Left ventricle myocardium inferior (tissue), 1 donor: ENCODE results near the gene DNLZ. TPM values are rescaled to one million over a fixed set of nuclear protein-coding genes. Genes with fewer than 3 reads are reported as not detected.

Experiments used
- DNase-seq: peaks from one replicate; pipeline ENCODE4 v3.0.0-alpha.2; 2020
- H3K27ac ChIP-seq: fragments of 200-600 bp; replicated peaks from 2 replicates; pipeline ENCODE4 v1.8.0; 2021
- H3K27me3 ChIP-seq: fragments of 200-600 bp; 2 replicates; pipeline ENCODE4 v1.8.0; 2021; ENCODE audit warnings: low read depth
- H3K36me3 ChIP-seq: fragments of 200-600 bp; 2 replicates; pipeline ENCODE4 v1.8.0; 2021
- H3K4me1 ChIP-seq: fragments of 200-600 bp; 2 replicates; pipeline ENCODE4 v1.8.0; 2021
- H3K4me3 ChIP-seq: fragments of 200-600 bp; 2 replicates; pipeline ENCODE4 v1.8.0; 2021; ENCODE audit warnings: mild to moderate bottlenecking, moderate library complexity
- H3K9me3 ChIP-seq: fragments of 200-600 bp; replicated peaks from 2 replicates; pipeline ENCODE4 v1.8.0; 2021
- intact Hi-C: fragments of 100-400 bp; cut with micrococcal nuclease; formaldehyde crosslinking; loops from one replicate; pipeline ENCODE4 v1.11.0; 2022
- total RNA-seq: library from RNA; stranded (reverse); fragmentation: NEBNext Ultra II Directional; extraction: Animal tissue kit (Norgen Biotek cat#: 25700); gene quantifications from one replicate; pipeline ENCODE4 v1.2.1, GENCODE V29; 2021
- TF ChIP-seq, protein P1 (sequence below): fragments of 200-600 bp; IDR thresholded peaks from 2 replicates; pipeline ENCODE4 v1.8.0; 2021; ENCODE audit warnings: antibody characterized with exemption, mild to moderate bottlenecking, borderline replicate concordance
- donor health status: DM: no; HTN: yes; CAD: no; lungs with severe emphysema.

Gene DNLZ
- total RNA-seq, 1 donor from 2014 or later: 37.6 TPM

DNA sequence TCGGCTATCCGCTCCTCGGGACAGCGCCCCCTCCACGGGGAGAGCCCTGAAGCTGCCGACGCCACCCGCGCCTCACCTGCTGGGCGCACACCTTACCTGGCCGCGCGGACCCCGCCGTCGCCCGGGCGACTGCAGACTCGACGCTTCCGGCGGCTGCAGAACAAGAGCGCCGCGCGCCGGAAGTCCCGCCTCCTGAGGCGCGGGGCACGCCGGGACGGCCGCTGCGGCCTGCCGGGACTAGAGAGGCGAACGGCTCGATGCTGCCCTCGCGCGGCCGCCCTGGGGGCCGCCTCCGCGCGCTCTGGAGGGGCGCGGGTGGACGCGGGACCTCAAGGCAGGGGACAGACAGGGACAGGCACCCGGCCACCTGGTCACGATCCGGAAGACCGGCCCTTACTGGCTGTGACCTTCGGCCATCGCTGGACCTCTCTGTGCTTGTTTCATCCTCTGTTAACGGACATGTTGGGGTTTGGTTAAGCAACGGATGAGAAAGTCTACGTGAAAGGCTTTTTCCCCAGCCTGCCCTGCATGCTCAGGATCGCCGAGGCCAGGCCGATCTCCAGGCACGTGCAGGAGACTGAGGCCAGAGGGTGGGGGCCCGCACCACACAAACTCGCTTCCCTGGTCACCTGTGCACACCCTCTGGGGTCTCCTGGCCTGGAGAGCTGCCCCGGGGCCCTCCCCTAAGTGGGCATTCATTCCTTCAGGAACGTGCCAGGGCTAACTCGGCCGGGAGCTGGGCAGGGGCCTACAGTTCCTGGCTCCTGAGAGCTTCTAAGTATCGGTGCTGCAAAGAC lies 36.7 kb upstream of the DNLZ start, which contains the start of gene SNAPC4:
Gene SNAPC4, minus strand, starts transcription at position 133 of the 797 bp plus-strand sequence. CDS start 1,742 bp downstream, outside the sequence.
- Histone ChIP-seq H3K36me3 (peaks cover 45% of the 10 kb centered on the region), H3K27me3 (no peaks in the 10 kb centered on the region), H3K4me1 (peaks cover 28% of the 10 kb centered on the region), H3K27ac (peak within 1 kb of the TSS; percentile 72), H3K4me3 (peak within 1 kb of the TSS; percentile 88), H3K9me3 (no peaks in the 10 kb centered on the region)
- TF ChIP-seq, protein P1, sequence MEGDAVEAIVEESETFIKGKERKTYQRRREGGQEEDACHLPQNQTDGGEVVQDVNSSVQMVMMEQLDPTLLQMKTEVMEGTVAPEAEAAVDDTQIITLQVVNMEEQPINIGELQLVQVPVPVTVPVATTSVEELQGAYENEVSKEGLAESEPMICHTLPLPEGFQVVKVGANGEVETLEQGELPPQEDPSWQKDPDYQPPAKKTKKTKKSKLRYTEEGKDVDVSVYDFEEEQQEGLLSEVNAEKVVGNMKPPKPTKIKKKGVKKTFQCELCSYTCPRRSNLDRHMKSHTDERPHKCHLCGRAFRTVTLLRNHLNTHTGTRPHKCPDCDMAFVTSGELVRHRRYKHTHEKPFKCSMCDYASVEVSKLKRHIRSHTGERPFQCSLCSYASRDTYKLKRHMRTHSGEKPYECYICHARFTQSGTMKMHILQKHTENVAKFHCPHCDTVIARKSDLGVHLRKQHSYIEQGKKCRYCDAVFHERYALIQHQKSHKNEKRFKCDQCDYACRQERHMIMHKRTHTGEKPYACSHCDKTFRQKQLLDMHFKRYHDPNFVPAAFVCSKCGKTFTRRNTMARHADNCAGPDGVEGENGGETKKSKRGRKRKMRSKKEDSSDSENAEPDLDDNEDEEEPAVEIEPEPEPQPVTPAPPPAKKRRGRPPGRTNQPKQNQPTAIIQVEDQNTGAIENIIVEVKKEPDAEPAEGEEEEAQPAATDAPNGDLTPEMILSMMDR: peak; percentile 98
- intact Hi-C loops: no loop called here
- DNase-seq: peak; percentile 84

GRCh38 chr9:136399176-136400037 lies 35.9 kb upstream of the DNLZ start:
- Histone ChIP-seq H3K27ac (peak overlapping the region; percentile 72), H3K4me1 (peaks cover 25% of the 10 kb centered on the region), H3K9me3 (no peaks in the 10 kb centered on the region), H3K4me3 (peak overlapping the region; percentile 88), H3K27me3 (no peaks in the 10 kb centered on the region), H3K36me3 (peaks cover 45% of the 10 kb centered on the region)
- no peak for DNase-seq
- TF ChIP-seq, protein P1: no peak
- intact Hi-C loops: no loop called here

GRCh38 chr9:136398286-136398685 lies 34.7 kb upstream of the DNLZ start:
- Histone ChIP-seq H3K9me3 (no peaks in the 10 kb centered on the region), H3K27ac (no peak overlapping the region), H3K27me3 (no peaks in the 10 kb centered on the region), H3K36me3 (peaks cover 46% of the 10 kb centered on the region), H3K4me1 (peaks cover 25% of the 10 kb centered on the region), H3K4me3 (no peak overlapping the region)
- intact Hi-C loops: no loop called here
- DNase-seq: no peak
- TF ChIP-seq, protein P1: no peak

DNA sequence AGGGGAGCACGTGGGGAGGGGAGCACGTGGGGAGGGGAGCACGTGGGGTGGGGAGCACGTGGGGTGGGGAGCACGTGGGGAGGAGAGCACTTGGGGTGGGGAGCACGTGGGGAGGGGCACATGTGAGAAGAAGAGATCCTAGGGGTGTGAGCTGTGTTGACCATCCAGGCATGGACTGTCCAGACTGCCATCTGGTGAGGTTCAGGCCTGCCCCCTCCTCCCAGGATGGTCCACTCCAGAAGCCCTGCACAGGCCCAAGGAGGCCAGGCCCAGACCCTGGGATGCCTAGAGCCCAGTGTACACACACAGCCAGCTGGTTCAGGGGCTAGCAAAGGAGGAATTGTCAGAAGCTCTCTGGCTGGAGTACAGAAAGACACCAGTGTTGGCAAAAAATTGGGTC lies 34.1 kb upstream of the DNLZ start:
- TF ChIP-seq, protein P1: no peak
- peaks cover 52% of the 10 kb centered on the region for H3K36me3 ChIP-seq
- intact Hi-C loops: no loop called here
- H3K4me1 ChIP-seq: peaks cover 25% of the 10 kb centered on the region
- DNase-seq: no peak
- no peaks in the 10 kb centered on the region for H3K27me3 ChIP-seq
- no peak overlapping the region for H3K27ac ChIP-seq
- H3K4me3 ChIP-seq: no peak overlapping the region
- no peaks in the 10 kb centered on the region for H3K9me3 ChIP-seq

DNA sequence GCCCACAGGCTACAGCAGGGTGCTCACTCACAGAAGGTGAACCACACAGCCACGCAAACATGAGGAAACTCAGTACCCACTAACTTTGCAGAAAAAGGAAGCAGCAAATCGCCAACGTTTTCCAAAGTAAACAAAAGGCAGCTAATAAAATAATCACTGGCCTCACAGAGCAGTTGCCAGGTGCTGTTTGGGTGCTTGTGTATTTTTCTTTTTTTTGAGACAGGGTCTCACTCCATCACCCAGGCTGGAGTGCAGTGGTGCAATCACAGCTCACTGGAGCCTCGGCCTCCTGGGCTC lies 32.6 kb upstream of the DNLZ start:
- no peak overlapping the region for H3K27ac ChIP-seq
- peaks cover 25% of the 10 kb centered on the region for H3K4me1 ChIP-seq
- H3K4me3 ChIP-seq: no peak overlapping the region
- peaks cover 61% of the 10 kb centered on the region for H3K36me3 ChIP-seq
- TF ChIP-seq, protein P1: no peak
- intact Hi-C loops: no loop called here
- no peak for DNase-seq
- no peaks in the 10 kb centered on the region for H3K9me3 ChIP-seq
- no peaks in the 10 kb centered on the region for H3K27me3 ChIP-seq
